Left lung (tissue), 10 donors: ENCODE results near the gene TAOK3. TPM values are rescaled to one million over a fixed set of nuclear protein-coding genes. Genes with fewer than 3 reads are reported as not detected.
A peak's percentile ranks its signal among the peaks of the same experiment; 100 is the strongest.

Source experiments
- ATAC-seq: fragments of 200-7000 bp; cut with Tn5 transposase; one replicate; pipeline ENCODE4 v1.9.1; 2020; ENCODE audit warnings: moderate library complexity
- DNase-seq, 4 donors: peaks; one replicate each; pipeline ENCODE4 v3.0.0-alpha.2; 2013 to 2020
- H3K27ac ChIP-seq, 2 donors: fragments of 200-600 bp; sonication (generic) in 1 of 2; one replicate each; pipeline versions ENCODE4 v1.5.0 to v1.8.0; 2020 to 2021
- H3K27me3 ChIP-seq, 2 donors: fragments of 200-600 bp; sonication (generic) in 1 of 2; one replicate each; pipeline versions ENCODE4 v1.5.0 to v1.8.0; 2020 to 2021
- H3K36me3 ChIP-seq, 2 donors: fragments of 200-600 bp; sonication (generic) in 1 of 2; one replicate each; pipeline versions ENCODE4 v1.5.0 to v1.8.0; 2020 to 2021
- H3K4me1 ChIP-seq, 2 donors: fragments of 200-600 bp; one replicate each; pipeline ENCODE4 v1.8.0; 2021
- H3K4me3 ChIP-seq, 2 donors: fragments of 200-600 bp; sonication (generic) in 1 of 2; one replicate each; pipeline versions ENCODE4 v1.5.0 to v1.8.0; 2020 to 2021; ENCODE audit warnings: mild to moderate bottlenecking in 1 of 2
- H3K9me3 ChIP-seq, 2 donors: fragments of 200-600 bp; sonication (generic) in 1 of 2; one replicate each; pipeline versions ENCODE4 v1.5.0 to v1.8.0; 2020 to 2021
- CTCF ChIP-seq, 2 donors: fragments of 200-600 bp; sonication (generic) in 1 of 2; IDR thresholded peaks; one replicate each; pipeline versions ENCODE4 v1.5.0 to v1.8.0; 2021; ENCODE audit warnings: antibody characterized with exemption in 2 of 2
- intact Hi-C, 2 donors: fragments of 100-400 bp; cut with DNase I; formaldehyde crosslinking; loops; one replicate each; pipeline versions ENCODE4 v1.11.2 to v1.14.2; 2022
- polyA plus RNA-seq, 6 donors: library from polyadenylated mRNA; unstranded; fragments of 120-200 nt; gene quantifications; one replicate each; pipeline ENCODE4 v1.2.1, GENCODE V29; 2013; ENCODE audit not compliant: insufficient read length in 6 of 6
- total RNA-seq, 2 donors: library from RNA; stranded (reverse); fragmentation: NEBNext Ultra II Directional; extraction: Animal tissue kit (Norgen Biotek cat#: 25700); gene quantifications; one replicate each; pipeline ENCODE4 v1.2.1, GENCODE V29; 2021
- donor health status: DM: no; HTN: yes; CAD: no.
- donor health status: DM: no; HTN: no; CAD: no.

TAOK3 gene
- total and polyA plus RNA-seq, 8 donors = 39.5 to 61.8 (median 52.1) TPM

- Histone ChIP-seq H3K9me3 (no peaks in the 10 kb centered on the region), H3K27me3 (no peaks in the 10 kb centered on the region), H3K4me3 (peak overlapping the region; percentile 97 to 98), H3K36me3 (peaks cover 0 to 37% of the 10 kb centered on the region in 2 donors), H3K27ac (peak overlapping the region; percentile 89 to 90), H3K4me1 (peaks cover 4 to 45% of the 10 kb centered on the region in 2 donors)
- TF ChIP-seq CTCF (IDR thresholded peaks at IDR 0.05) = no peak
- no peak for DNase-seq
- ATAC-seq = no peak
- intact Hi-C loops = loop anchor here in 1 of 2 donors (5.0 kb wide), 1 partner anchor 195 kb away; no protein-coding TSS in a partner anchor
Observed at GRCh38 chr12:118377021-118377883, 4.5 kb upstream of the TAOK3 start.

GRCh38 chr12:118376089-118377020 lies 3.6 kb upstream of the TAOK3 start, which contains the start of gene SUDS3:
TSS of gene SUDS3 (plus strand) at chr12:118376555. CDS start at chr12:118376692, 137 bp downstream.
- Histone ChIP-seq H3K9me3 (no peaks in the 10 kb centered on the region), H3K36me3 (peaks cover 0 to 28% of the 10 kb centered on the region in 2 donors), H3K4me3 (peak within 1 kb of the TSS; percentile 97 to 98), H3K4me1 (peaks cover 4 to 45% of the 10 kb centered on the region in 2 donors), H3K27me3 (no peaks in the 10 kb centered on the region), H3K27ac (peak within 1 kb of the TSS; percentile 89 to 90)
- ATAC-seq = peak; percentile 70
- peak; percentile 92 to 97 (median 94) for DNase-seq
- peak; percentile 95 to 97 for TF ChIP-seq CTCF (IDR thresholded peaks at IDR 0.05)
- intact Hi-C loops = loop anchor here in 1 of 2 donors (5.0 kb wide), 1 partner anchor 194 kb away; no protein-coding TSS in a partner anchor

- DNase-seq = no peak
- Histone ChIP-seq H3K27ac (peak overlapping the region; percentile 89 to 90), H3K4me3 (peak overlapping the region in 1 of 2 donors; percentile 98), H3K9me3 (no peaks in the 10 kb centered on the region), H3K4me1 (peaks cover 4 to 55% of the 10 kb centered on the region in 2 donors), H3K36me3 (peaks cover 0 to 18% of the 10 kb centered on the region in 2 donors), H3K27me3 (no peaks in the 10 kb centered on the region)
- no peak for TF ChIP-seq CTCF (IDR thresholded peaks at IDR 0.05)
- no peak for ATAC-seq
- intact Hi-C loops = loop anchor here in 1 of 2 donors (5.0 kb wide), 1 partner anchor 193 kb away; no protein-coding TSS in a partner anchor
Observed at GRCh38 chr12:118375348-118375747, 2.6 kb upstream of the TAOK3 start.

- no peak for ATAC-seq
- H3K27ac ChIP-seq = no peak overlapping the region
- no peak for TF ChIP-seq CTCF (IDR thresholded peaks at IDR 0.05)
Observed at GRCh38 chr12:118374909-118375308, 2.2 kb upstream of the TAOK3 start.

More at GRCh38 chr12:118374909-118375308, 2.2 kb upstream of the TAOK3 start:
- H3K9me3 ChIP-seq = no peaks in the 10 kb centered on the region
- no peaks in the 10 kb centered on the region for H3K27me3 ChIP-seq
- H3K4me1 ChIP-seq = peaks cover 4 to 59% of the 10 kb centered on the region in 2 donors
- peaks cover 0 to 14% of the 10 kb centered on the region in 2 donors for H3K36me3 ChIP-seq
- no peak for DNase-seq
- intact Hi-C loops = loop anchor here in 1 of 2 donors (5.0 kb wide), 1 partner anchor 193 kb away; no protein-coding TSS in a partner anchor
- H3K4me3 ChIP-seq = no peak overlapping the region
